Neuronal stem cell (in vitro differentiated cells): Measurements from ENCODE around the gene TERC.

Experiments
- DNase-seq: peaks from one replicate; pipeline ENCODE4 v3.0.0-alpha.2; 2013; ENCODE audit warnings: low spot score
- H2AFZ ChIP-seq: one replicate; pipeline ENCODE4 v1.6.1; 2013; ENCODE audit warnings: mild to moderate bottlenecking, low read length, inconsistent platforms
- H2AK5ac ChIP-seq: 2 replicates; pipeline ENCODE4 v1.6.1; 2013; ENCODE audit warnings: low read depth, mild to moderate bottlenecking, inconsistent platforms, low read length, moderate library complexity, mixed read lengths
- H2BK120ac ChIP-seq: 2 replicates; pipeline ENCODE4 v1.6.1; 2013; ENCODE audit warnings: low read depth, mild to moderate bottlenecking, inconsistent platforms, low read length, moderate library complexity, mixed read lengths
- H2BK12ac ChIP-seq: one replicate; pipeline ENCODE4 v1.6.1; 2013; ENCODE audit warnings: low read length, inconsistent platforms
- H2BK15ac ChIP-seq: 2 replicates; pipeline ENCODE4 v1.6.1; 2013; ENCODE audit warnings: mild to moderate bottlenecking, low read length, inconsistent platforms, mixed read lengths
- H2BK5ac ChIP-seq: one replicate; pipeline ENCODE4 v1.6.1; 2013; ENCODE audit warnings: inconsistent platforms, mild to moderate bottlenecking, low read length, moderate library complexity
- H3K14ac ChIP-seq: one replicate; pipeline ENCODE4 v1.6.1; 2013; ENCODE audit warnings: low read length, inconsistent platforms
- H3K18ac ChIP-seq: 2 replicates; pipeline ENCODE4 v1.6.1; 2013; ENCODE audit warnings: low read length, inconsistent platforms
- H3K23ac ChIP-seq: 2 replicates; pipeline ENCODE4 v1.6.1; 2013; ENCODE audit warnings: low read depth, mild to moderate bottlenecking, mixed read lengths, low read length, inconsistent platforms; ENCODE audit not compliant: poor library complexity
- H3K27ac ChIP-seq: replicated peaks from 3 replicates; pipeline ENCODE4 v1.5.1; 2013; ENCODE audit warnings: low read length, inconsistent platforms
- H3K27me3 ChIP-seq, 3 experiments: 2 replicates each; pipeline ENCODE4 v1.6.1; 2013; ENCODE audit warnings: low read length in 3 of 3, mild to moderate bottlenecking in 2 of 3, inconsistent platforms in 1 of 3, low read depth in 1 of 3, mixed read lengths in 1 of 3, moderate library complexity in 1 of 3; ENCODE audit not compliant: control insufficient read depth in 3 of 3, insufficient read depth in 3 of 3
- H3K36me3 ChIP-seq, 2 donors: replicated peaks in 1 of 2; 2 replicates each; pipeline ENCODE4 v1.6.1; 2013; ENCODE audit warnings: low read length in 2 of 2; ENCODE audit not compliant: control insufficient read depth in 2 of 2, insufficient read depth in 2 of 2
- H3K4ac ChIP-seq: 2 replicates; pipeline ENCODE4 v1.6.1; 2013; ENCODE audit warnings: inconsistent platforms, mild to moderate bottlenecking, low read length, moderate library complexity
- H3K4me1 ChIP-seq, 2 donors: 1 replicate in 1 of 2; 2 replicates in 1 of 2; pipeline ENCODE4 v1.6.1; 2013; ENCODE audit warnings: low read length in 2 of 2, low read depth in 1 of 2; ENCODE audit not compliant: control insufficient read depth in 2 of 2, insufficient read depth in 1 of 2
- H3K4me2 ChIP-seq: one replicate; pipeline ENCODE4 v1.6.1; 2013; ENCODE audit warnings: mild to moderate bottlenecking, low read length, inconsistent platforms; ENCODE audit not compliant: insufficient read depth, poor library complexity, severe bottlenecking
- H3K4me3 ChIP-seq, 2 donors: 2 replicates each; pipeline ENCODE4 v1.5.1; 2013; ENCODE audit warnings: low read length in 2 of 2, mild to moderate bottlenecking in 2 of 2, inconsistent platforms in 1 of 2, moderate library complexity in 1 of 2
- H3K79me1 ChIP-seq: one replicate; pipeline ENCODE4 v1.6.1; 2013; ENCODE audit warnings: low read depth, mild to moderate bottlenecking, inconsistent platforms, low read length, moderate library complexity
- H3K9ac ChIP-seq: one replicate; pipeline ENCODE4 v1.6.1; 2013; ENCODE audit warnings: mild to moderate bottlenecking, low read depth, low read length, inconsistent platforms; ENCODE audit not compliant: poor library complexity
- H3K9me3 ChIP-seq, 2 donors: replicated peaks in 1 of 2; 2 replicates each; pipeline versions ENCODE3 to v1.6.1; 2013; ENCODE audit warnings: low read length in 2 of 2, mild to moderate bottlenecking in 2 of 2, inconsistent platforms in 1 of 2, low read depth in 1 of 2, mixed read lengths in 1 of 2, moderate library complexity in 1 of 2; ENCODE audit not compliant: control insufficient read depth in 2 of 2, insufficient read depth in 1 of 2
- H4K8ac ChIP-seq: one replicate; pipeline ENCODE4 v1.6.1; 2013; ENCODE audit warnings: low read depth, mild to moderate bottlenecking, inconsistent platforms, low read length, moderate library complexity
- H4K91ac ChIP-seq: one replicate; pipeline ENCODE4 v1.6.1; 2013; ENCODE audit warnings: low read length, low read depth, mild to moderate bottlenecking, inconsistent platforms; ENCODE audit not compliant: poor library complexity
- WGBS, 2 donors: extraction: QIAGEN DNeasy Blood & Tissue Kit; methylation state at CpG; one replicate each; pipeline ENCODE4 v1.1.7; 2013; ENCODE audit warnings: missing lambda C conversion rate in 2 of 2, mixed read lengths in 1 of 2; ENCODE audit not compliant: insufficient read length in 2 of 2, insufficient replicate concordance in 1 of 2; ENCODE audit errors: extremely low coverage in 2 of 2; 5-methylcytosine and 5-hydroxymethylcytosine counted together

The TERC gene

GRCh38 chr3:169812332-169813235 is 47.7 kb upstream of the TERC start, which contains the start of the genes LRRC34 and LRRIQ4:
TSS of gene LRRC34 (minus strand) at chr3:169812904. CDS start at chr3:169812548, 356 bp downstream.
TSS of gene LRRIQ4 (plus strand) at chr3:169812870. CDS start at chr3:169821922, 9,052 bp downstream.
- H3K9ac ChIP-seq, result peak within 1 kb of the TSS; percentile 81
- peak within 1 kb of the TSS; percentile 54 for H2BK15ac ChIP-seq
- peak within 1 kb of the TSS; percentile 66 for H3K4me2 ChIP-seq
- H3K27me3 ChIP-seq, result no peaks in the 10 kb centered on the region
- H2AK5ac ChIP-seq, result peak within 1 kb of the TSS; percentile 84
- H3K36me3 ChIP-seq, result no peaks in the 10 kb centered on the region
- no peaks in the 10 kb centered on the region for H3K4me1 ChIP-seq
- peak within 1 kb of the TSS; percentile 4 to 79 for H3K4me3 ChIP-seq
- peak within 1 kb of the TSS; percentile 64 for H2AFZ ChIP-seq
- H3K79me1 ChIP-seq, result no peaks in the 10 kb centered on the region
- no CpG with 5 or more reads among the region's 56 CpGs for WGBS, 2 donors
- peak within 1 kb of the TSS; percentile 42 for H2BK120ac ChIP-seq
- peak within 1 kb of the TSS; percentile 40 for H3K23ac ChIP-seq
- H4K91ac ChIP-seq, result peak within 1 kb of the TSS; percentile 67
- H3K18ac ChIP-seq, result peak within 1 kb of the TSS; percentile 91
- no peak within 1 kb of the TSS for H2BK12ac ChIP-seq
- peak within 1 kb of the TSS; percentile 41 for H3K14ac ChIP-seq
- no peak within 1 kb of the TSS for H4K8ac ChIP-seq
- peak within 1 kb of the TSS; percentile 61 for H3K4ac ChIP-seq
- peak; percentile 53 for DNase-seq
- H3K9me3 ChIP-seq, result peaks cover 4% of the 10 kb centered on the region in 2 donors
- peak within 1 kb of the TSS; percentile 30 for H2BK5ac ChIP-seq
- peak within 1 kb of the TSS; percentile 69 for H3K27ac ChIP-seq

GRCh38 chr3:169811631-169812331 is 46.9 kb upstream of the TERC start:
- H3K4me1 ChIP-seq, result no peaks in the 10 kb centered on the region
- peak overlapping the region; percentile 64 for H2AFZ ChIP-seq
- peak overlapping the region; percentile 69 for H3K27ac ChIP-seq
- H3K4ac ChIP-seq, result no peak overlapping the region
- H3K9ac ChIP-seq, result peak overlapping the region; percentile 81
- H3K4me2 ChIP-seq, result peak overlapping the region; percentile 66
- peak overlapping the region; percentile 42 for H2BK120ac ChIP-seq
- no peak for DNase-seq
- H2BK5ac ChIP-seq, result no peak overlapping the region
- H4K91ac ChIP-seq, result no peak overlapping the region
- H3K27me3 ChIP-seq, result no peaks in the 10 kb centered on the region
- peaks cover 4% of the 10 kb centered on the region in 2 donors for H3K9me3 ChIP-seq
- H3K36me3 ChIP-seq, result no peaks in the 10 kb centered on the region
- H3K79me1 ChIP-seq, result no peaks in the 10 kb centered on the region
- WGBS, 2 donors, result no CpG with 5 or more reads among the region's 29 CpGs
- peak overlapping the region; percentile 41 for H3K14ac ChIP-seq
- H2BK15ac ChIP-seq, result peak overlapping the region; percentile 54
- peak overlapping the region; percentile 40 for H3K23ac ChIP-seq
- H4K8ac ChIP-seq, result no peak overlapping the region
- H3K4me3 ChIP-seq, result peak overlapping the region in 1 of 2 donors; percentile 79
- peak overlapping the region; percentile 91 for H3K18ac ChIP-seq
- no peak overlapping the region for H2BK12ac ChIP-seq
- peak overlapping the region; percentile 84 for H2AK5ac ChIP-seq

DNA sequence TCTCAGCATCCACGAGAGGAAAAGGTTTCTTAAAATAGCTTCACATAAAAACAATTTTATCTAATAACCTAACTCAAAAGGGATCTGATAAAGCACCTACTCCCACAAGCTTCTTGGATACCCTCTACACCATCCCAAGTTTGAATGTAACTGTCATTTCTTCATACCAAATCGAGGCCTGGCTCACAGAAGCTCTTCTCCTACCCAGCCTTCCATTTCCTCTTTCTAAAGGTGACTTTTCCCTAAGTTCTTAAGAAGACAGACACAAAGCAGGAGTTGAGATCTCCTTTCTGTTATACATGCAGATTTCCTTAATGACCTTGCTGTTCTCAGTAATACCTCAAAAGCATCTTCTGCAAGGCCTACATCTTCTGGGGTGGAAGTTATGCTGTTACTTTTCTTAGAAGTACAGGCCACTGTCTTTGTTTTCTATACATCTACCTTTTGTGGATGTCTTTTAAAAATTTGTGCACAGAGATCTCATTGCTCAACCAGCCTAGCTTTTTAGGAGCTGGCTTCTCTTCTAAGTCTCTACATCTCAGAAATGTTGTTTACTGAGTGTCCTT is 44.5 kb upstream of the TERC start:
- Histone ChIP-seq H2AFZ (no peak overlapping the region), H2BK12ac (no peak overlapping the region), H2BK5ac (no peak overlapping the region), H3K4me1 (no peaks in the 10 kb centered on the region), H2AK5ac (no peak overlapping the region), H3K23ac (no peak overlapping the region), H4K8ac (no peak overlapping the region), H4K91ac (no peak overlapping the region), H3K14ac (no peak overlapping the region), H2BK120ac (no peak overlapping the region), H3K4ac (no peak overlapping the region), H3K27ac (no peak overlapping the region), H3K9ac (no peak overlapping the region), H3K18ac (no peak overlapping the region), H2BK15ac (no peak overlapping the region), H3K4me2 (no peak overlapping the region), H3K27me3 (no peaks in the 10 kb centered on the region), H3K36me3 (no peaks in the 10 kb centered on the region), H3K9me3 (peaks cover 0 to 3% of the 10 kb centered on the region in 2 donors), H3K79me1 (no peaks in the 10 kb centered on the region), H3K4me3 (no peak overlapping the region)
- no CpG with 5 or more reads among the region's 2 CpGs for WGBS, 2 donors
- no peak for DNase-seq
